Activated CD8-positive, alpha-beta T cell treated with anti-CD3 and anti-CD28 coated beads, Interleukin-2, amount 10 ng/mL, durations not matched to agents 7 days and 5 days (primary cell): ENCODE results near the gene MRPS18B. TPM values are rescaled to one million over a fixed set of nuclear protein-coding genes. Genes with fewer than 3 reads are reported as not detected.
"Not testable (repeated sequence)": the region's sequence is repeated elsewhere in the genome, so short reads cannot be mapped to it uniquely, and the experiment has no call there.

Experiments
- ATAC-seq: fragments of 150-1000 bp; cut with Tn5 transposase; one replicate; pipeline ENCODE4 v1.10.0; 2021; ENCODE audit warnings: moderate library complexity
- CTCF ChIA-PET: fragments of 350-600 bp; sonication (Branson Sonifier 250); formaldehyde crosslinking; loops from one replicate; lab custom pipeline; 2021; ENCODE audit warnings: antibody characterized with exemption; lab: Charles Lee
- POLR2A ChIA-PET: fragments of 350-600 bp; sonication (Branson Sonifier 250); formaldehyde crosslinking; loops from one replicate; lab custom pipeline; 2021; ENCODE audit warnings: antibody characterized with exemption; lab: Charles Lee
- DNase-seq: peaks from one replicate; pipeline ENCODE4 v3.0.0-alpha.2; 2020
- H3K27ac Mint-ChIP-seq: one replicate; pipeline ENCODE4 v1.8.0; 2021; ENCODE audit warnings: mild to moderate bottlenecking, mixed read lengths
- H3K27me3 Mint-ChIP-seq: one replicate; pipeline ENCODE4 v1.8.0; 2021; ENCODE audit warnings: low read depth, mixed read lengths
- H3K36me3 Mint-ChIP-seq: one replicate; pipeline ENCODE4 v1.8.0; 2021; ENCODE audit warnings: low read depth, mixed read lengths
- H3K4me1 Mint-ChIP-seq: one replicate; pipeline ENCODE4 v1.8.0; 2021; ENCODE audit warnings: low read depth, mixed read lengths
- H3K4me3 Mint-ChIP-seq: one replicate; pipeline ENCODE4 v1.8.0; 2021; ENCODE audit warnings: mild to moderate bottlenecking, mixed read lengths
- H3K9me3 Mint-ChIP-seq: one replicate; pipeline ENCODE4 v1.8.0; 2022; ENCODE audit warnings: mixed read lengths; ENCODE audit not compliant: insufficient read depth
- total RNA-seq, 2 experiments: library from RNA; stranded (reverse); gene quantifications; one replicate each; pipeline ENCODE4 v1.2.3, GENCODE V29; 2021

Gene MRPS18B
- total RNA-seq, 2 experiments from 2014 or later: 43.2 to 43.6 TPM

- ChIA-PET POLR2A (interaction anchor here (1.3 to 1.6 kb wide), 2 partner anchors 20 to 83 kb away, joined by 4 to 5 read pairs; partner anchors contain the start of genes ABCF1 and DHX16), CTCF (interaction anchor here (0.5 to 2.2 kb wide), 7 partner anchors 25 to 425 kb away, joined by 3 to 8 read pairs (median 4); no protein-coding TSS in a partner anchor)
- H3K27ac Mint-ChIP-seq: no peak overlapping the region
- ATAC-seq: no peak
- no peaks in the 10 kb centered on the region for H3K27me3 Mint-ChIP-seq
- H3K36me3 Mint-ChIP-seq: peaks cover 74% of the 10 kb centered on the region
- H3K4me3 Mint-ChIP-seq: no peak overlapping the region
- H3K4me1 Mint-ChIP-seq: no peaks in the 10 kb centered on the region
- no peak for DNase-seq
- H3K9me3 Mint-ChIP-seq: no peaks in the 10 kb centered on the region
Observed at GRCh38 chr6:30589754-30590358, 27.8 kb upstream of the MRPS18B start.

GRCh38 chr6:30590509-30590908 is 27.1 kb upstream of the MRPS18B start:
- ChIA-PET POLR2A (interaction anchor here (0.7 to 1.6 kb wide), 3 partner anchors 20 to 82 kb away, joined by 3 to 5 read pairs (median 4); partner anchors contain the start of genes ABCF1 and DHX16), CTCF (interaction anchor here (0.5 to 2.2 kb wide), 7 partner anchors 25 to 426 kb away, joined by 3 to 8 read pairs (median 4); no protein-coding TSS in a partner anchor)
- peaks cover 72% of the 10 kb centered on the region for H3K36me3 Mint-ChIP-seq
- no peak for DNase-seq
- H3K27me3 Mint-ChIP-seq: no peaks in the 10 kb centered on the region
- ATAC-seq: no peak
- no peak overlapping the region for H3K4me3 Mint-ChIP-seq
- peaks cover 2% of the 10 kb centered on the region for H3K4me1 Mint-ChIP-seq
- H3K9me3 Mint-ChIP-seq: no peaks in the 10 kb centered on the region
- H3K27ac Mint-ChIP-seq: no peak overlapping the region

GRCh38 chr6:30591008-30591407 is 26.6 kb upstream of the MRPS18B start:
- peaks cover 68% of the 10 kb centered on the region for H3K36me3 Mint-ChIP-seq
- DNase-seq (no peak), ATAC-seq (no peak)
- H3K9me3 Mint-ChIP-seq: no peaks in the 10 kb centered on the region
- no peaks in the 10 kb centered on the region for H3K27me3 Mint-ChIP-seq
- H3K27ac Mint-ChIP-seq: no peak overlapping the region
- H3K4me3 Mint-ChIP-seq: no peak overlapping the region
- peaks cover 2% of the 10 kb centered on the region for H3K4me1 Mint-ChIP-seq
- ChIA-PET POLR2A (interaction anchor here (0.7 to 1.6 kb wide), 3 partner anchors 21 to 101 kb away, joined by 3 to 5 read pairs (median 4); partner anchors contain the start of gene ABCF1), CTCF (interaction anchor here (0.8 to 2.2 kb wide), 5 partner anchors 47 to 139 kb away, joined by 4 to 8 read pairs (median 6); no protein-coding TSS in a partner anchor)

- H3K36me3 Mint-ChIP-seq: peaks cover 59% of the 10 kb centered on the region
- H3K27ac Mint-ChIP-seq: no peak overlapping the region
- peaks cover 2% of the 10 kb centered on the region for H3K4me1 Mint-ChIP-seq
- H3K27me3 Mint-ChIP-seq: no peaks in the 10 kb centered on the region
- CTCF ChIA-PET: interaction anchor here (1.0 to 1.6 kb wide), 7 partner anchors 21 to 139 kb away, joined by 3 to 5 read pairs (median 4); no protein-coding TSS in a partner anchor
- no peaks in the 10 kb centered on the region for H3K9me3 Mint-ChIP-seq
- DNase-seq (no peak), ATAC-seq (no peak)
- POLR2A ChIA-PET: interaction anchor here (0.6 to 0.8 kb wide), 2 partner anchors 46 to 403 kb away, joined by 3 read pairs; no protein-coding TSS in a partner anchor
- H3K4me3 Mint-ChIP-seq: no peak overlapping the region
Observed at GRCh38 chr6:30592287-30592686, 25.4 kb upstream of the MRPS18B start.

- not testable (repeated sequence) for H3K27me3 Mint-ChIP-seq, H3K4me3 Mint-ChIP-seq, H3K9me3 Mint-ChIP-seq
- DNase-seq: peak; percentile 88
- ChIA-PET CTCF (interaction anchor here (0.8 to 7.8 kb wide), 39 partner anchors 9 to 268 kb away, joined by 3 to 119 read pairs (median 5); partner anchors contain the start of gene ABCF1), POLR2A (interaction anchor here (0.6 to 5.7 kb wide), 14 partner anchors 13 to 139 kb away, joined by 3 to 60 read pairs (median 4); partner anchors contain the start of genes MRPS18B and PPP1R10)
- Mint-ChIP-seq H3K4me1 (peaks cover 11% of the 10 kb centered on the region), H3K27ac (peak overlapping the region; percentile 13), H3K36me3 (peaks cover 43% of the 10 kb centered on the region)
- ATAC-seq: peak; percentile 87
Observed at GRCh38 chr6:30597315-30598144, 20.1 kb upstream of the MRPS18B start.

- Mint-ChIP-seq H3K4me3 (no peak overlapping the region), H3K27ac (no peak overlapping the region), H3K36me3 (peaks cover 54% of the 10 kb centered on the region), H3K27me3 (no peaks in the 10 kb centered on the region), H3K9me3 (no peaks in the 10 kb centered on the region), H3K4me1 (peaks cover 18% of the 10 kb centered on the region)
- POLR2A ChIA-PET: interaction anchor here (0.6 to 5.7 kb wide), 10 partner anchors 11 to 129 kb away, joined by 3 to 60 read pairs (median 4); partner anchors contain the start of genes ABCF1, MRPS18B and PPP1R10
- CTCF ChIA-PET: interaction anchor here (1.1 to 7.8 kb wide), 9 partner anchors 14 to 965 kb away, joined by 3 to 119 read pairs (median 20); partner anchors contain the start of gene ABCF1
- DNase-seq (no peak), ATAC-seq (no peak)
Observed at GRCh38 chr6:30598912-30599624, 18.6 kb upstream of the MRPS18B start.

- ChIA-PET POLR2A (interaction anchor here (0.6 to 5.7 kb wide), 7 partner anchors 12 to 128 kb away, joined by 3 to 60 read pairs (median 4); partner anchors contain the start of gene ABCF1), CTCF (interaction anchor here (1.1 to 7.8 kb wide), 5 partner anchors 16 to 146 kb away, joined by 3 to 119 read pairs (median 20); no protein-coding TSS in a partner anchor)
- DNase-seq (no peak), ATAC-seq (no peak)
- no peaks in the 10 kb centered on the region for H3K27me3 Mint-ChIP-seq
- H3K27ac Mint-ChIP-seq: no peak overlapping the region
- H3K9me3 Mint-ChIP-seq: no peaks in the 10 kb centered on the region
- no peak overlapping the region for H3K4me3 Mint-ChIP-seq
- peaks cover 56% of the 10 kb centered on the region for H3K36me3 Mint-ChIP-seq
- peaks cover 19% of the 10 kb centered on the region for H3K4me1 Mint-ChIP-seq
Observed at GRCh38 chr6:30599625-30600324, 17.9 kb upstream of the MRPS18B start.

- ChIA-PET POLR2A (interaction anchor here (0.6 to 5.7 kb wide), 6 partner anchors 10 to 1567 kb away, joined by 3 to 60 read pairs (median 4); partner anchors contain the start of gene ABCF1), CTCF (interaction anchor here (0.9 to 7.8 kb wide), 5 partner anchors 23 to 130 kb away, joined by 3 to 119 read pairs (median 5); no protein-coding TSS in a partner anchor)
- Mint-ChIP-seq H3K27ac (no peak overlapping the region), H3K4me1 (peaks cover 18% of the 10 kb centered on the region), H3K27me3 (no peaks in the 10 kb centered on the region), H3K36me3 (peaks cover 59% of the 10 kb centered on the region), H3K4me3 (no peak overlapping the region), H3K9me3 (no peaks in the 10 kb centered on the region)
- no peak for ATAC-seq
- DNase-seq: no peak
Observed at GRCh38 chr6:30600451-30600961, 17.1 kb upstream of the MRPS18B start.

- Mint-ChIP-seq H3K27ac (peak overlapping the region; percentile 67), H3K9me3 (no peaks in the 10 kb centered on the region), H3K4me3 (no peak overlapping the region), H3K36me3 (peaks cover 66% of the 10 kb centered on the region), H3K4me1 (peaks cover 23% of the 10 kb centered on the region), H3K27me3 (no peaks in the 10 kb centered on the region)
- ChIA-PET CTCF (interaction anchor here (0.9 to 7.8 kb wide), 4 partner anchors 24 to 129 kb away, joined by 3 to 119 read pairs (median 56); no protein-coding TSS in a partner anchor), POLR2A (interaction anchor here (0.8 to 5.7 kb wide), 3 partner anchors 9 to 135 kb away, joined by 4 to 60 read pairs (median 4); no protein-coding TSS in a partner anchor)
- no peak for ATAC-seq
- no peak for DNase-seq
Observed at GRCh38 chr6:30601436-30601814, 16.2 kb upstream of the MRPS18B start.
